ENCODE results near the gene KLHDC3. TPM values are rescaled to one million over a fixed set of nuclear protein-coding genes. Genes with fewer than 3 reads are reported as not detected.

KLHDC3 gene
- total RNA-seq, 4 donors from 2014 or later = 93.1 to 107 (median 97.7) TPM

GRCh38 chr6:43047998-43048397 lies 33.9 kb downstream of the KLHDC3 start:
- Histone ChIP-seq H3K27ac (no peak overlapping the region), H3K36me3 (peaks cover 40 to 41% of the 10 kb centered on the region in 2 donors), H3K9me3 (no peaks in the 10 kb centered on the region), H3K4me1 (peaks cover 7% of the 10 kb centered on the region in 2 donors), H3K4me3 (replicated peaks in 1 of 3) (no peak overlapping the region), H3K27me3 (no peaks in the 10 kb centered on the region)
- TF ChIP-seq CTCF (IDR thresholded peaks at IDR 0.05) (no peak), POLR2A (IDR thresholded peaks at IDR 0.05) (no peak)
- intact Hi-C loops (cut with DNase I) = no loop called here
- no peak for DNase-seq
- 89 to 91% methylated on average over 4 to 5 of the region's 7 CpGs for WGBS, 2 donors

GRCh38 chr6:43050981-43051380 lies 36.9 kb downstream of the KLHDC3 start:
- 92 to 94% methylated on average over 12 to 17 of the region's 17 CpGs for WGBS, 2 donors
- Histone ChIP-seq H3K36me3 (peaks cover 27 to 28% of the 10 kb centered on the region in 2 donors), H3K27me3 (no peaks in the 10 kb centered on the region), H3K4me3 (replicated peaks in 1 of 3) (no peak overlapping the region), H3K27ac (no peak overlapping the region), H3K4me1 (peaks cover 14 to 16% of the 10 kb centered on the region in 2 donors), H3K9me3 (no peaks in the 10 kb centered on the region)
- no peak for TF ChIP-seq POLR2A (IDR thresholded peaks at IDR 0.05)
- no peak for TF ChIP-seq CTCF (IDR thresholded peaks at IDR 0.05)
- intact Hi-C loops (cut with DNase I) = loop anchor here (5.0 kb wide), 1 partner anchor 34 kb away; no protein-coding TSS in a partner anchor
- no peak for DNase-seq

- H3K4me3 ChIP-seq (replicated peaks in 1 of 3) = no peak overlapping the region
- WGBS, 2 donors = 90 to 93% methylated on average over 17 to 18 of the region's 19 CpGs
- peaks cover 27 to 32% of the 10 kb centered on the region in 2 donors for H3K36me3 ChIP-seq
- no peaks in the 10 kb centered on the region for H3K27me3 ChIP-seq
- no peak for DNase-seq
- intact Hi-C loops (cut with DNase I) = loop anchor here (5.0 kb wide), 1 partner anchor 35 kb away; no protein-coding TSS in a partner anchor
- no peak for TF ChIP-seq CTCF (IDR thresholded peaks at IDR 0.05)
- TF ChIP-seq POLR2A (IDR thresholded peaks at IDR 0.05) = no peak
- H3K9me3 ChIP-seq = no peaks in the 10 kb centered on the region
- H3K27ac ChIP-seq = peak overlapping the region in 2 of 3 donors; percentile 86
- peaks cover 14 to 16% of the 10 kb centered on the region in 2 donors for H3K4me1 ChIP-seq
Measured at GRCh38 chr6:43052225-43052841, 38.3 kb downstream of the KLHDC3 start.

- Histone ChIP-seq H3K27ac (peak overlapping the region; percentile 86 to 91 (median 86)), H3K27me3 (no peaks in the 10 kb centered on the region), H3K4me3 (replicated peaks in 1 of 3) (peak overlapping the region; percentile 5 to 61 (median 61)), H3K36me3 (peaks cover 25 to 26% of the 10 kb centered on the region in 2 donors), H3K9me3 (no peaks in the 10 kb centered on the region), H3K4me1 (peaks cover 14 to 20% of the 10 kb centered on the region in 2 donors)
- no peak for TF ChIP-seq POLR2A (IDR thresholded peaks at IDR 0.05)
- no peak for TF ChIP-seq CTCF (IDR thresholded peaks at IDR 0.05)
- peak; percentile 41 to 47 for DNase-seq
- WGBS, 2 donors = 18 to 21% methylated on average over 22 of the region's 22 CpGs
- intact Hi-C loops (cut with DNase I) = loop anchor here (5.0 kb wide), 1 partner anchor 36 kb away; no protein-coding TSS in a partner anchor
Measured at GRCh38 chr6:43052842-43053544, 38.9 kb downstream of the KLHDC3 start.

Measured in thyroid gland (tissue), 4 donors.